22Rv1 (cell line): ENCODE measurements around the gene NKX2-2.

Experiments
- H3K27ac ChIP-seq: fragments of 450-650 bp; 2 replicates; pipeline ENCODE4 v1.5.1; 2017
- CTCF ChIP-seq: fragments of 450-650 bp; IDR thresholded peaks from 2 replicates; pipeline ENCODE4 v1.5.1; 2017; ENCODE audit warnings: mild to moderate bottlenecking
- ZFX ChIP-seq: fragments of 450-650 bp; IDR thresholded peaks from 2 replicates; pipeline ENCODE4 v1.6.1; 2017; ENCODE audit warnings: antibody characterized with exemption, borderline replicate concordance

NKX2-2 gene

GRCh38 chr20:21505810-21506530 lies 7.9 kb downstream of the NKX2-2 start:
- no peak overlapping the region for H3K27ac ChIP-seq
- TF ChIP-seq CTCF, result peak; percentile 94
- no peak for TF ChIP-seq ZFX

GRCh38 chr20:21505161-21505809 lies 8.6 kb downstream of the NKX2-2 start:
- peak; percentile 84 for TF ChIP-seq CTCF
- TF ChIP-seq ZFX, result no peak
- H3K27ac ChIP-seq, result no peak overlapping the region

GRCh38 chr20:21504323-21504722 lies 9.5 kb downstream of the NKX2-2 start:
- no peak for TF ChIP-seq ZFX
- TF ChIP-seq CTCF, result no peak

GRCh38 chr20:21503345-21503744 lies 10.5 kb downstream of the NKX2-2 start:
- H3K27ac ChIP-seq, result no peak overlapping the region
- no peak for TF ChIP-seq CTCF
- TF ChIP-seq ZFX, result no peak

More at GRCh38 chr20:21504323-21504722, 9.5 kb downstream of the NKX2-2 start:
- no peak overlapping the region for H3K27ac ChIP-seq

GRCh38 chr20:21501184-21501583 lies 12.7 kb downstream of the NKX2-2 start:
- H3K27ac ChIP-seq, result no peak overlapping the region
- TF ChIP-seq ZFX, result no peak
- TF ChIP-seq CTCF, result no peak

- TF ChIP-seq ZFX (no peak), CTCF (no peak)
- H3K27ac ChIP-seq, result no peak overlapping the region
Measured at GRCh38 chr20:21500599-21500998, 13.3 kb downstream of the NKX2-2 start.

- no peak for TF ChIP-seq ZFX
- H3K27ac ChIP-seq, result no peak overlapping the region
Measured at GRCh38 chr20:21499641-21500040, 14.2 kb downstream of the NKX2-2 start.
